Endothelial cell (in vitro differentiated cells): ENCODE measurements around the gene THAP8. TPM values are rescaled to one million over a fixed set of nuclear protein-coding genes. Genes with fewer than 3 reads are reported as not detected.

Experiments used
- DNase-seq: peaks from one replicate; pipeline ENCODE4 v3.0.0; 2021; ENCODE audit warnings: low spot score
- H3K27ac Mint-ChIP-seq: one replicate; pipeline ENCODE4 v1.8.0; 2021; ENCODE audit warnings: mixed read lengths, inconsistent platforms; ENCODE audit not compliant: unreplicated experiment
- H3K27me3 Mint-ChIP-seq: one replicate; pipeline ENCODE4 v1.8.0; 2021; ENCODE audit warnings: mild to moderate bottlenecking, moderate library complexity, mixed read lengths, inconsistent platforms; ENCODE audit not compliant: unreplicated experiment
- H3K36me3 Mint-ChIP-seq: one replicate; pipeline ENCODE4 v1.8.0; 2021; ENCODE audit warnings: mild to moderate bottlenecking, low read depth, mixed read lengths, inconsistent platforms; ENCODE audit not compliant: unreplicated experiment
- H3K4me1 Mint-ChIP-seq: one replicate; pipeline ENCODE4 v1.8.0; 2021; ENCODE audit warnings: mild to moderate bottlenecking, mixed read lengths, inconsistent platforms; ENCODE audit not compliant: unreplicated experiment
- H3K4me3 Mint-ChIP-seq: one replicate; pipeline ENCODE4 v1.8.0; 2021; ENCODE audit warnings: mild to moderate bottlenecking, mixed read lengths, inconsistent platforms; ENCODE audit not compliant: unreplicated experiment
- H3K9me3 Mint-ChIP-seq: one replicate; pipeline ENCODE4 v1.8.0; 2021; ENCODE audit warnings: mixed read lengths, inconsistent platforms; ENCODE audit not compliant: unreplicated experiment
- CTCF ChIP-seq: fragments of 200-600 bp; sonication (generic); IDR thresholded peaks from one replicate; pipeline ENCODE4 v1.5.0; 2021; ENCODE audit warnings: antibody characterized with exemption; ENCODE audit not compliant: unreplicated experiment
- total RNA-seq: library from RNA; stranded (reverse); fragmentation: NEBNext Ultra II Directional; extraction: Animal tissue kit (Norgen Biotek cat#: 25700); gene quantifications from one replicate; pipeline ENCODE4 v1.2.1, GENCODE V29; 2021; ENCODE audit not compliant: unreplicated experiment

The THAP8 gene
- total RNA-seq, 1 donor from 2014 or later: 6.7 TPM

GRCh38 chr19:35988824-35989223, 65.3 kb downstream of the THAP8 start:
- Mint-ChIP-seq H3K4me1 (no peaks in the 10 kb centered on the region), H3K4me3 (no peak overlapping the region), H3K27ac (no peak overlapping the region), H3K9me3 (no peaks in the 10 kb centered on the region), H3K36me3 (peaks cover 4% of the 10 kb centered on the region), H3K27me3 (peaks cover 15% of the 10 kb centered on the region)
- TF ChIP-seq CTCF: no peak
- no peak for DNase-seq

GRCh38 chr19:35987571-35987896, 66.6 kb downstream of the THAP8 start:
- H3K9me3 Mint-ChIP-seq: no peaks in the 10 kb centered on the region
- peaks cover 17% of the 10 kb centered on the region for H3K27me3 Mint-ChIP-seq
- no peak for DNase-seq
- H3K36me3 Mint-ChIP-seq: peaks cover 4% of the 10 kb centered on the region
- no peak overlapping the region for H3K27ac Mint-ChIP-seq
- H3K4me3 Mint-ChIP-seq: no peak overlapping the region
- H3K4me1 Mint-ChIP-seq: no peaks in the 10 kb centered on the region
- TF ChIP-seq CTCF: no peak

- Mint-ChIP-seq H3K4me3 (peak overlapping the region; percentile 83), H3K9me3 (no peaks in the 10 kb centered on the region), H3K27me3 (peaks cover 17% of the 10 kb centered on the region), H3K4me1 (no peaks in the 10 kb centered on the region), H3K27ac (no peak overlapping the region), H3K36me3 (peaks cover 4% of the 10 kb centered on the region)
- TF ChIP-seq CTCF: no peak
- DNase-seq: peak; percentile 38
These were observed 67.2 kb downstream of the THAP8 start for GRCh38 chr19:35986664-35987570.

DNA sequence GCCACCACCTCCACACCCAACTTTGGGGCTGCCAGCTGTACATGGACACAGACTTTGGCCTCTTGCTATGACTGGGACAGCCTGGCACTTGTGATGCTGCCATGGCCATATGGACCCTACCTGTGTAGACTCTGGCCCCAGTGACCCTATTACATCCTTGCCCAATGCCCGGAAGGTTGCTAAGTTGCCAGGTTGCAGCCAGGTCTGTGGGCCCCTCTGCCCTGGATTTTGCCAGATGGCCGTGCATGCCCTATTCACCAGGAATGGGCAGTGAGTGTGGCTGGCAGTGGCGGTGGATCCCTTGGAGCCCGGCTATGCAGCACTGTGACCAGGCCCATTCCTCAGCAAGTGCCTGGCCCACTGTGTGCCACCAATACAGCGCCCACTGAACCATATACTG, 68.0 kb downstream of the THAP8 start:
- peak overlapping the region; percentile 31 for H3K4me3 Mint-ChIP-seq
- peaks cover 17% of the 10 kb centered on the region for H3K27me3 Mint-ChIP-seq
- H3K27ac Mint-ChIP-seq: no peak overlapping the region
- H3K4me1 Mint-ChIP-seq: no peaks in the 10 kb centered on the region
- no peak for TF ChIP-seq CTCF
- peaks cover 4% of the 10 kb centered on the region for H3K36me3 Mint-ChIP-seq
- no peak for DNase-seq
- H3K9me3 Mint-ChIP-seq: no peaks in the 10 kb centered on the region

Other genes with a start within 250 kb of the THAP8 start
- gene PRODH2, start 241.4 kb downstream of the THAP8 start, total RNA-seq: not detected
- not detected for gene NPHS1, start 201.8 kb downstream of the THAP8 start, total RNA-seq
- gene KIRREL2, start 197.4 kb downstream of the THAP8 start, total RNA-seq: 1.8 TPM
- 11.5 TPM for gene APLP1, start 185.7 kb downstream of the THAP8 start, total RNA-seq
- 13.0 TPM for gene NFKBID, start 153.7 kb downstream of the THAP8 start, total RNA-seq
- 0.95 TPM for gene HCST, start 151.8 kb downstream of the THAP8 start, total RNA-seq
- not detected for gene TYROBP, start 146.0 kb downstream of the THAP8 start, total RNA-seq
- gene LRFN3, start 117.9 kb downstream of the THAP8 start, total RNA-seq: 53.4 TPM
- gene SDHAF1, start 59.1 kb downstream of the THAP8 start, total RNA-seq: 14.3 TPM
- gene SYNE4, start 45.5 kb downstream of the THAP8 start, total RNA-seq: 4.5 TPM
- gene ALKBH6, start 40.1 kb downstream of the THAP8 start, total RNA-seq: 27.3 TPM
- gene CLIP3, start 21.4 kb downstream of the THAP8 start, total RNA-seq: 94.8 TPM
- gene WDR62, start 612 bp upstream of the THAP8 start, total RNA-seq: 8.5 TPM
- gene OVOL3, start 56.9 kb upstream of the THAP8 start, total RNA-seq: not detected
- 66.4 TPM for gene POLR2I, start 60.6 kb upstream of the THAP8 start, total RNA-seq
- 206 TPM for gene TBCB, start 61.2 kb upstream of the THAP8 start, total RNA-seq
- 901 TPM for gene CAPNS1, start 85.8 kb upstream of the THAP8 start, total RNA-seq
- gene COX7A1, start 98.2 kb upstream of the THAP8 start, total RNA-seq: 5.2 TPM
- 3.7 TPM for gene ZNF565, start 160.4 kb upstream of the THAP8 start, total RNA-seq
- 45.5 TPM for gene ZNF146, start 160.8 kb upstream of the THAP8 start, total RNA-seq